ENCODE data around the gene CDRT15.

DNA sequence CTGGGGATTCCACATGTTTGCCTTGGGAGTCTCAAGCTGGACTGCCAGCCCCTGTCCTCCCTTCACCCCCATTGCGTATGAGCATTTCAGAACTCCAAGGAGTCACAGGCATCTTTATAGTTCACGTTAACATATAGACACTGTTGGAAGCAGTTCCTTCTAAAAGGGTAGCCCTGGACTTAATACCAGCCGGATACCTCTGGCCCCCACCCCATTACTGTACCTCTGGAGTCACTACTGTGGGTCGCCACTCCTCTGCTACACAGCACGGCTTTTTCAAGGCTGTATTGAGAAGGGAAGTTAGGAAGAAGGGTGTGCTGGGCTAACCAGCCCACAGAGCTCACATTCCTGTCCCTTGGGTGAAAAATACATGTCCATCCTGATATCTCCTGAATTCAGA lies 28.9 kb downstream of the CDRT15 start:
- no peak for TF ChIP-seq POLR2A (IDR thresholded peaks at IDR 0.05; ENCODE audit: low read length)
- TF ChIP-seq GATA1 (IDR thresholded peaks at IDR 0.05; ENCODE audit: low read depth, low read length): no peak
